K562 (cell line): ENCODE data around the gene MRPS35. TPM values are rescaled to one million over a fixed set of nuclear protein-coding genes. Genes with fewer than 3 reads are reported as not detected.
A peak's percentile ranks its signal among the peaks of the same experiment; 100 is the strongest.

Experiments used
- ATAC-seq: fragments of 200-7000 bp; cut with Tn5 transposase; 3 replicates; pipeline ENCODE4 v1.9.1; 2020; ENCODE audit warnings: moderate library complexity
- BruUV-seq: library from RNA; stranded (reverse); fragments of 400-500 nt; replicated peaks from 2 replicates; lab custom pipeline; 2021; lab: Mats Ljungman, UMichigan
- CTCF ChIA-PET: fragments of 300-600 bp; formaldehyde crosslinking; extraction: SDS; loops from one replicate; lab custom pipeline; 2021; ENCODE audit warnings: low intra/inter-chr PET ratio; lab: Yijun Ruan, JAX
- POLR2A ChIA-PET: fragments of 300-600, 350-650 bp; sonication (Branson Sonifier 250); formaldehyde crosslinking; extraction: SDS; loops from one replicate; lab custom pipeline; 2021; ENCODE audit warnings: antibody characterized with exemption, inconsistent platforms; lab: Yijun Ruan, JAX
- DNase-seq, 4 experiments: peaks; one replicate each; pipeline versions ENCODE4 v3.0.0 to v3.0.0-alpha.2; 2011 to 2018; ENCODE audit warnings: low spot score in 3 of 4, mixed read lengths in 3 of 4; ENCODE audit errors: extremely low read depth in 1 of 4
- FAIRE-seq: peaks from 2 replicates; lab custom pipeline; 2011; peaks lifted over from hg19 to GRCh38; lab: Jason Lieb, UNC
- H2AFZ ChIP-seq: 2 replicates; pipeline ENCODE4 v1.6.0; 2011; ENCODE audit warnings: low read depth, low read length, control low read depth, inconsistent platforms
- H3K27ac ChIP-seq: fragments of 200-600 bp; 3 replicates; pipeline ENCODE4 v1.8.0; 2011; ENCODE audit warnings: low read depth, mild to moderate bottlenecking, control low read depth, inconsistent platforms, low read length, moderate library complexity, mixed read lengths; ENCODE audit errors: extremely low read depth
- H3K27me3 ChIP-seq, 2 experiments: fragments of 300-600 bp in 1 of 2; 2 replicates in 1 of 2; 3 replicates in 1 of 2; pipeline versions ENCODE4 v1.6.0 to v1.8.0; 2011; ENCODE audit warnings: inconsistent platforms in 2 of 2, low read length in 2 of 2, mild to moderate bottlenecking in 1 of 2, mixed read lengths in 1 of 2, moderate library complexity in 1 of 2; ENCODE audit not compliant: control insufficient read depth in 2 of 2, insufficient read depth in 2 of 2
- H3K36me3 ChIP-seq: fragments of 300-600 bp; 3 replicates; pipeline ENCODE4 v1.8.0; 2011; ENCODE audit warnings: mild to moderate bottlenecking, low read length, inconsistent platforms; ENCODE audit not compliant: control insufficient read depth, insufficient read depth
- H3K4me1 ChIP-seq, 2 experiments: fragments of 200-600 bp in 1 of 2; replicated peaks in 1 of 2; 2 replicates in 1 of 2; 3 replicates in 1 of 2; pipeline versions ENCODE4 v1.5.1 to v1.8.0; 2011; ENCODE audit warnings: inconsistent platforms in 2 of 2, low read length in 2 of 2, mild to moderate bottlenecking in 1 of 2, mixed read lengths in 1 of 2, moderate library complexity in 1 of 2; ENCODE audit not compliant: control insufficient read depth in 2 of 2, insufficient read depth in 2 of 2
- H3K4me2 ChIP-seq: 2 replicates; pipeline ENCODE4 v1.6.1; 2011; ENCODE audit warnings: low read length, control low read depth, inconsistent platforms, mixed read lengths; ENCODE audit not compliant: insufficient read depth
- H3K4me3 ChIP-seq: fragments of 200-600 bp; sonication (generic), shearing (Covaris generic); 2 replicates; pipeline ENCODE4 v1.5.1; 2016; ENCODE audit warnings: control low read depth, inconsistent platforms
- H3K79me2 ChIP-seq: fragments of 200-600 bp; 3 replicates; pipeline ENCODE4 v1.8.0; 2011; ENCODE audit warnings: low read length, inconsistent platforms; ENCODE audit not compliant: control insufficient read depth, insufficient read depth
- H3K9ac ChIP-seq, 2 experiments: 2 replicates each; pipeline versions ENCODE4 v1.6.0 to v1.6.1; 2011; ENCODE audit warnings: low read depth in 2 of 2, low read length in 2 of 2, control low read depth in 1 of 2, inconsistent platforms in 1 of 2, mild to moderate bottlenecking in 1 of 2, mixed read lengths in 1 of 2; ENCODE audit not compliant: insufficient read depth in 1 of 2
- H3K9me1 ChIP-seq: one replicate; pipeline ENCODE4 v1.6.0; 2011; ENCODE audit warnings: inconsistent platforms, mild to moderate bottlenecking, low read length, moderate library complexity; ENCODE audit not compliant: control insufficient read depth, insufficient read depth
- H3K9me3 ChIP-seq: replicated peaks from 2 replicates; pipeline ENCODE4 v1.5.1; 2011; ENCODE audit warnings: low read depth, low read length, inconsistent platforms; ENCODE audit not compliant: control insufficient read depth, insufficient read depth
- H4K20me1 ChIP-seq: replicated peaks from 2 replicates; pipeline ENCODE4 v1.6.1; 2011; ENCODE audit warnings: low read length, inconsistent platforms, mixed read lengths; ENCODE audit not compliant: control insufficient read depth, insufficient read depth
- ATF2 ChIP-seq: sonication (generic); formaldehyde crosslinking; IDR thresholded peaks from 2 replicates; pipeline ENCODE4 v1.8.1; 2022; ENCODE audit warnings: missing genetic modification reagents
- CEBPZ ChIP-seq: fragments of 150-350 bp; IDR thresholded peaks from 2 replicates; pipeline ENCODE4 v1.6.1; 2014; ENCODE audit warnings: low read depth, mild to moderate bottlenecking, low read length, borderline replicate concordance
- CTCF ChIP-seq, 3 experiments: IDR thresholded peaks in 2 of 3; conservative IDR thresholded peaks in 1 of 3; 2 replicates each; pipeline ENCODE4 v1.5.1; 2011 to 2012; ENCODE audit warnings: low read length in 3 of 3, mild to moderate bottlenecking in 3 of 3, control low read depth in 2 of 3, improper control_type of control experiment in 1 of 3, inconsistent platforms in 1 of 3, low read depth in 1 of 3, mixed read lengths in 1 of 3, moderate library complexity in 1 of 3; ENCODE audit not compliant: insufficient read depth in 2 of 3
- E2F6 ChIP-seq, 2 experiments: IDR thresholded peaks; 2 replicates each; pipeline ENCODE4 v1.6.1; 2011; ENCODE audit warnings: borderline replicate concordance in 1 of 2, control low read depth in 1 of 2, low read depth in 1 of 2, low read length in 1 of 2, mild to moderate bottlenecking in 1 of 2, mixed read lengths in 1 of 2, moderate library complexity in 1 of 2; ENCODE audit not compliant: insufficient read depth in 1 of 2, insufficient read length in 1 of 2, poor library complexity in 1 of 2, severe bottlenecking in 1 of 2; ENCODE audit errors: extremely low read depth in 1 of 2
- PTRF ChIP-seq: fragments of 450-650 bp; IDR thresholded peaks from 2 replicates; pipeline ENCODE4 v1.6.1; 2016; ENCODE audit warnings: mild to moderate bottlenecking, missing genetic modification characterization, missing compliant biosample characterization
- RNF2 ChIP-seq: sonication (generic); IDR thresholded peaks from 2 replicates; pipeline ENCODE4 v1.6.1; 2016
- SETDB1 ChIP-seq: IDR thresholded peaks from one replicate; pipeline ENCODE4 v1.6.1; 2012; ENCODE audit warnings: low read length, control low read depth, inconsistent platforms
- U2AF2 ChIP-seq: fragments of 200-400 bp; formaldehyde crosslinking; optimal IDR thresholded peaks from 2 replicates; pipeline ENCODE3; 2017; ENCODE audit warnings: low read depth, mild to moderate bottlenecking, low read length
- ZBTB33 ChIP-seq: sonication (generic); formaldehyde crosslinking; IDR thresholded peaks from 2 replicates; pipeline ENCODE4 v1.8.1; 2023; ENCODE audit warnings: mild to moderate bottlenecking, missing genetic modification reagents
- WGBS: fragments of 100-300 bp; shearing (Covaris generic); methylation state at CpG from one replicate; pipeline ENCODE4 v1.1.6; 2016; ENCODE audit warnings: low coverage, mixed read lengths; ENCODE audit not compliant: insufficient coverage; ENCODE audit errors: missing lambda C conversion rate; 5-methylcytosine and 5-hydroxymethylcytosine counted together
- in situ Hi-C: fragments of 300-500 bp; cut with MboI; formaldehyde crosslinking; loops from 4 replicates; pipeline ENCODE4 v1.15.0; 2018; ENCODE audit warnings: inconsistent platforms, mixed read lengths
- intact Hi-C: fragments of 100-400 bp; cut with micrococcal nuclease; formaldehyde crosslinking; loops from 2 replicates; pipeline ENCODE4 v1.14.2; 2022
- polyA plus RNA-seq, 8 experiments: library from polyadenylated mRNA; depleted of rRNA in 4 of 8; stranded (reverse) in 5 of 8; unstranded in 3 of 8; fragments of >200 nt; fragmentation: Nextera tagmentation in 2 of 8; fragmentation: Illumina TruSeq in 1 of 8; extraction: Ambion mirVana in 2 of 8; extraction: Trizol in 1 of 8; gene quantifications; 2 replicates each; pipeline versions ENCODE4 v1.2.1 to v1.2.3, GENCODE V29; 2011 to 2014; ENCODE audit warnings: inconsistent platforms in 1 of 8, missing spikeins in 1 of 8
- total RNA-seq, 7 experiments: library from RNA; depleted of rRNA in 6 of 7; stranded (reverse); fragments of >200 nt in 6 of 7; fragmentation: Illumina TruSeq in 2 of 7; extraction: Trizol in 2 of 7; gene quantifications; 2 replicates each; pipeline versions ENCODE4 v1.2.1 to v1.2.3, GENCODE V29; 2011 to 2021; ENCODE audit warnings: low replicate concordance in 1 of 7

The MRPS35 gene
- total and polyA plus RNA-seq, 9 of the 15 experiments (the other 6 are each of a cell fraction or from before 2014, with no cell fraction given) = 79.0 to 183 (median 114) TPM

- Histone ChIP-seq H3K79me2 (peaks cover 51% of the 10 kb centered on the region), H4K20me1 (no peaks in the 10 kb centered on the region; the same call in 1 of the 2 replicates), H3K9me3 (no peaks in the 10 kb centered on the region), H3K36me3 (peaks cover 41% of the 10 kb centered on the region), H3K27me3 (no peaks in the 10 kb centered on the region; a peak in 1 of 5 replicates), H3K27ac (peak overlapping the region; percentile 93), H2AFZ (no peak overlapping the region), H3K9me1 (no peaks in the 10 kb centered on the region), H3K9ac (peak overlapping the region; percentile 84 to 96; a peak in 3 of 4 replicates), H3K4me3 (peak overlapping the region; percentile 97), H3K4me2 (peak overlapping the region; percentile 97), H3K4me1 (peaks cover 7 to 12% of the 10 kb centered on the region in 2 experiments; a peak in 4 of 5 replicates)
- in situ Hi-C loops = no loop called here
- CTCF ChIA-PET = no interaction called here
- BruUV-seq = no TSS peak
- ATAC-seq (no peak), FAIRE-seq (no peak), DNase-seq (peak in 1 of 4 experiments; percentile 21)
- 13% methylated on average over 2 of the region's 2 CpGs for WGBS
- POLR2A ChIA-PET = interaction anchor here (0.8 to 2.0 kb wide), 3 partner anchors 11 to 75 kb away, joined by 3 to 5 read pairs (median 5); no protein-coding TSS in a partner anchor
- intact Hi-C loops = no loop called here
- no peak for TF ChIP-seq CTCF (IDR thresholded peaks at IDR 0.05 in 2 of 3, conservative IDR thresholded peaks at IDR 0.05 in 1 of 3; ENCODE audit: insufficient read depth in 2 of 3, low read depth in 1 of 3, low read length in 3 of 3)
- TF ChIP-seq RNF2 = no peak
- no peak for TF ChIP-seq U2AF2
- no peak for TF ChIP-seq ATF2 (CRISPR knock-in tag)
- no peak for TF ChIP-seq CEBPZ
- no peak for TF ChIP-seq ZBTB33 (CRISPR knock-in tag)
- no peak for TF ChIP-seq SETDB1
- TF ChIP-seq PTRF (tag) = no peak
- no peak for TF ChIP-seq E2F6 (IDR thresholded peaks at IDR 0.05; ENCODE audit: borderline replicate concordance in 1 of 2, extremely low read depth in 1 of 2, insufficient read depth in 1 of 2, insufficient read length in 1 of 2, low read depth in 1 of 2, low read length in 1 of 2, poor library complexity in 1 of 2, severe bottlenecking in 1 of 2)
Observed at GRCh38 chr12:27711967-27712366, 1.3 kb downstream of the MRPS35 start.
